SK-N-SH (cell line): ENCODE measurements around the gene TCOF1. TPM values are rescaled to one million over a fixed set of nuclear protein-coding genes. Genes with fewer than 3 reads are reported as not detected.

Experiments
- CTCF ChIA-PET: fragments of 300-600, 350-600 bp; formaldehyde crosslinking; extraction: SDS; loops from one replicate; lab custom pipeline; 2021; lab: Yijun Ruan, JAX
- POLR2A ChIA-PET: fragments of 350-600 bp; sonication (Branson Sonifier 250); formaldehyde crosslinking; extraction: SDS; loops from one replicate; lab custom pipeline; 2020; ENCODE audit warnings: antibody characterized with exemption, inconsistent platforms; lab: Yijun Ruan, JAX
- DNase-seq: peaks from one replicate; pipeline ENCODE4 v3.0.0; 2012
- H2AFZ ChIP-seq: fragments of 200-600 bp; sonication (generic); 2 replicates; pipeline ENCODE4 v1.8.1; 2016; ENCODE audit warnings: antibody characterized with exemption, mild to moderate bottlenecking, low read depth
- H3F3A ChIP-seq: fragments of 200-600 bp; sonication (generic); replicated peaks from 2 replicates; pipeline ENCODE3; 2016; ENCODE audit warnings: antibody characterized with exemption, mild to moderate bottlenecking; ENCODE audit not compliant: insufficient read depth
- H3K27ac ChIP-seq, 2 experiments: fragments of 200-500 bp in 1 of 2; fragments of 200-600 bp in 1 of 2; sonication (Bioruptor generic) in 1 of 2; sonication (generic), shearing (Covaris generic) in 1 of 2; 2 replicates each; pipeline versions ENCODE4 v1.5.1 to v1.6.1; 2014 to 2016; ENCODE audit warnings: low read depth in 2 of 2, inconsistent platforms in 1 of 2, low read length in 1 of 2, mild to moderate bottlenecking in 1 of 2, mixed read lengths in 1 of 2
- H3K27me3 ChIP-seq: fragments of 200-600 bp; sonication (generic), shearing (Covaris generic); 2 replicates; pipeline ENCODE4 v1.6.1; 2016; ENCODE audit warnings: mixed run types; ENCODE audit not compliant: insufficient read depth
- H3K36me3 ChIP-seq, 2 experiments: fragments of 200-500 bp in 1 of 2; fragments of 200-600 bp in 1 of 2; sonication (Bioruptor generic) in 1 of 2; sonication (generic) in 1 of 2; replicated peaks in 1 of 2; 2 replicates each; pipeline versions ENCODE3 to v1.5.1; 2014 to 2016; ENCODE audit warnings: low read length in 1 of 2, mild to moderate bottlenecking in 1 of 2; ENCODE audit not compliant: insufficient read depth in 2 of 2, control insufficient read depth in 1 of 2
- H3K4me1 ChIP-seq, 2 experiments: fragments of 200-500 bp in 1 of 2; fragments of 200-600 bp in 1 of 2; sonication (Bioruptor generic) in 1 of 2; sonication (generic), shearing (Covaris generic) in 1 of 2; 2 replicates each; pipeline versions ENCODE4 v1.5.1 to v1.6.1; 2014 to 2016; ENCODE audit warnings: low read depth in 1 of 2, low read length in 1 of 2, mixed run types in 1 of 2; ENCODE audit not compliant: insufficient read depth in 2 of 2, control insufficient read depth in 1 of 2
- H3K4me2 ChIP-seq: fragments of 200-600 bp; sonication (generic), shearing (Covaris generic); 2 replicates; pipeline ENCODE4 v1.6.1; 2017; ENCODE audit warnings: mixed run types
- H3K4me3 ChIP-seq, 2 experiments: fragments of 200-500 bp in 1 of 2; fragments of 200-600 bp in 1 of 2; sonication (Bioruptor generic) in 1 of 2; sonication (generic), shearing (Covaris generic) in 1 of 2; 2 replicates each; pipeline versions ENCODE4 v1.5.1 to v1.8.1; 2014 to 2016; ENCODE audit warnings: low read depth in 2 of 2, inconsistent platforms in 1 of 2, low read length in 1 of 2, mild to moderate bottlenecking in 1 of 2, mixed read lengths in 1 of 2, moderate library complexity in 1 of 2
- H3K79me2 ChIP-seq: fragments of 200-600 bp; sonication (generic); 2 replicates; pipeline ENCODE4 v1.8.1; 2017; ENCODE audit warnings: mild to moderate bottlenecking; ENCODE audit not compliant: insufficient read depth
- H3K9ac ChIP-seq: fragments of 200-600 bp; sonication (generic); 2 replicates; pipeline ENCODE4 v1.6.1; 2017; ENCODE audit warnings: mixed run types
- H3K9me2 ChIP-seq: fragments of 200-600 bp; sonication (generic); 2 replicates; pipeline ENCODE4 v1.6.1; 2017; ENCODE audit warnings: mixed run types
- H3K9me3 ChIP-seq: fragments of 200-600 bp; sonication (generic); 2 replicates; pipeline ENCODE4 v1.6.1; 2017; ENCODE audit warnings: mixed run types, mild to moderate bottlenecking, moderate library complexity
- H4K20me1 ChIP-seq: fragments of 200-600 bp; sonication (generic); 2 replicates; pipeline ENCODE4 v1.6.1; 2017; ENCODE audit warnings: mild to moderate bottlenecking, mixed run types; ENCODE audit not compliant: insufficient read depth
- ELF1 ChIP-seq: IDR thresholded peaks from 2 replicates; pipeline ENCODE4 v1.4.0; 2012
- FOXM1 ChIP-seq: IDR thresholded peaks from 2 replicates; pipeline ENCODE4 v1.4.0; 2012; ENCODE audit warnings: low read depth, mild to moderate bottlenecking
- JUND ChIP-seq: IDR thresholded peaks from 2 replicates; pipeline ENCODE4 v1.4.0; 2012
- MEF2A ChIP-seq: IDR thresholded peaks from 2 replicates; pipeline ENCODE4 v1.4.0; 2012; ENCODE audit warnings: low read depth, borderline replicate concordance
- NRF1 ChIP-seq: IDR thresholded peaks from 2 replicates; pipeline ENCODE4 v1.6.1; 2012; ENCODE audit warnings: low read depth, mild to moderate bottlenecking, low read length
- POLR2AphosphoS5 ChIP-seq: IDR thresholded peaks from 2 replicates; pipeline ENCODE4 v1.6.1; 2012; ENCODE audit warnings: low read depth, low read length
- RAD21 ChIP-seq: IDR thresholded peaks from 2 replicates; pipeline ENCODE4 v1.6.1; 2012; ENCODE audit warnings: mild to moderate bottlenecking, low read length
- RFX5 ChIP-seq: IDR thresholded peaks from 2 replicates; pipeline ENCODE4 v1.6.1; 2012; ENCODE audit warnings: mild to moderate bottlenecking, improper control_type of control experiment, low read length
- SIN3A ChIP-seq: IDR thresholded peaks from 2 replicates; pipeline ENCODE4 v1.6.1; 2012; ENCODE audit warnings: low read depth, mild to moderate bottlenecking, low read length, moderate library complexity, borderline replicate concordance
- TAF1 ChIP-seq: IDR thresholded peaks from 2 replicates; pipeline ENCODE4 v1.6.1; 2012; ENCODE audit warnings: low read depth, mild to moderate bottlenecking, low read length, moderate library complexity, borderline replicate concordance
- YY1 ChIP-seq: IDR thresholded peaks from 2 replicates; pipeline ENCODE4 v1.4.0; 2012; ENCODE audit warnings: low read depth, mild to moderate bottlenecking
- WGBS: methylation state at CpG from one replicate; pipeline ENCODE4 v1.1.6; 2017; ENCODE audit warnings: low lambda C conversion rate; 5-methylcytosine and 5-hydroxymethylcytosine counted together
- polyA plus RNA-seq, 3 experiments: library from polyadenylated mRNA; depleted of rRNA; stranded (reverse); fragments of >200 nt; gene quantifications; 2 replicates each; pipeline ENCODE4 v1.2.3, GENCODE V29; 2012
- TF ChIP-seq, protein P1 (sequence below): IDR thresholded peaks from 2 replicates; pipeline ENCODE4 v1.4.0; 2012; ENCODE audit warnings: low read depth
- TF ChIP-seq, protein P2 (sequence below): fragments of 150-350 bp; IDR thresholded peaks from 2 replicates; pipeline ENCODE4 v1.6.1; 2017; ENCODE audit warnings: antibody characterized with exemption, low read length, low read depth, borderline replicate concordance
- TF ChIP-seq, protein P3 (sequence below): IDR thresholded peaks from 2 replicates; pipeline ENCODE4 v1.4.0; 2012; ENCODE audit warnings: low read depth, borderline replicate concordance
- TF ChIP-seq, protein P4 (sequence below): IDR thresholded peaks from 2 replicates; pipeline ENCODE4; 2012
- TF ChIP-seq, protein P5 (sequence below): fragments of 150-350 bp; IDR thresholded peaks from 2 replicates; pipeline ENCODE4 v1.6.1; 2016; ENCODE audit warnings: mild to moderate bottlenecking, low read depth, low read length

TCOF1 gene
- polyA plus RNA-seq, 1 of the 3 experiments (the other 2 are of a cell fraction): 33.0 TPM

DNA sequence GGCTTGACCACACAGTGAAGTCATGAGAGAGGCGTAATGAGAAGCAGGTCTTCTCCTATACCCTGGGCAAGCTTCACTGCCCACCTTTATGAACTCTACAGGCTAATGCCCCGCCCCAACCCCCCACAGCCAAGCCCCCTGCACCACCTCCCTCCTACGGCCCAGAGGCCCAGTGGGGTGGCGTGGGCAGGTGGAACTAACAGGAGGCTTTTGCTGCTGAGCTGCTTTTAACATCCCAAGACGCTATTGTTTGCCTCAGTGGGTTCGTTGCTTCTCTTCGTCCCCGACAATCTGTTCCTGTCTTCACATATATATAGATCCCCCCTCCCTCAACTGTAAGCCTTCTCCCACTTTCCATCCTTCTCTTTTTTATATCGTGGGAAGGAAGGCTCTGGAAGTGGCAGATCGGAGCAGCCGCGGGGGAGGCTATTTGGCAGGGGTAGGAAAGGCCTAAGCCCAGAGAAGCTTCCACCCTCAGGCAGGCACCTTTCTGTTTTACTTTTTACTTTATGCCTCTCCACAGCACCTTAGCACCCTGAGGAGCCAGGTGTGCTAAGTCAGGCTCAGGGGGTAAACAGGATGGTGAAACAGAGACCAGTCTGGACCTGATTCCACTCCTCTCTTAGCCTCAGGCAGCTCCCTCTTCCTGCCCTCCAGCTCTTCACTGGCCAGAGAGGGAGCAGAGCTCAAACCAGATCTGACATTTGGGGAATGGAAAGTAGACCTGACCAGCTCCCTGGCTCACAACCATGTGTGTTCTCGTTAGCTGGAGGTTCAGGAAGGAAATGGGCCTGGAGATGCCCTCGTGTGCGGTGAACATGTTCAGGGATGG lies 28.7 kb downstream of the TCOF1 start:
- DNase-seq: no peak
- no peak overlapping the region for H2AFZ ChIP-seq
- H3K4me3 ChIP-seq: no peak overlapping the region
- peaks cover 36 to 94% of the 10 kb centered on the region in 2 experiments for H3K36me3 ChIP-seq
- H3K9ac ChIP-seq: no peak overlapping the region
- H3K4me2 ChIP-seq: no peak overlapping the region
- TF ChIP-seq, protein P1, sequence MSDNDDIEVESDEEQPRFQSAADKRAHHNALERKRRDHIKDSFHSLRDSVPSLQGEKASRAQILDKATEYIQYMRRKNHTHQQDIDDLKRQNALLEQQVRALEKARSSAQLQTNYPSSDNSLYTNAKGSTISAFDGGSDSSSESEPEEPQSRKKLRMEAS: no peak
- no peak for TF ChIP-seq POLR2AphosphoS5
- TF ChIP-seq FOXM1: no peak
- no peak for TF ChIP-seq NRF1
- TF ChIP-seq YY1: no peak
- TF ChIP-seq, protein P2, sequence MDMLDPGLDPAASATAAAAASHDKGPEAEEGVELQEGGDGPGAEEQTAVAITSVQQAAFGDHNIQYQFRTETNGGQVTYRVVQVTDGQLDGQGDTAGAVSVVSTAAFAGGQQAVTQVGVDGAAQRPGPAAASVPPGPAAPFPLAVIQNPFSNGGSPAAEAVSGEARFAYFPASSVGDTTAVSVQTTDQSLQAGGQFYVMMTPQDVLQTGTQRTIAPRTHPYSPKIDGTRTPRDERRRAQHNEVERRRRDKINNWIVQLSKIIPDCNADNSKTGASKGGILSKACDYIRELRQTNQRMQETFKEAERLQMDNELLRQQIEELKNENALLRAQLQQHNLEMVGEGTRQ: no peak
- TF ChIP-seq RFX5: no peak
- TF ChIP-seq, protein P3, sequence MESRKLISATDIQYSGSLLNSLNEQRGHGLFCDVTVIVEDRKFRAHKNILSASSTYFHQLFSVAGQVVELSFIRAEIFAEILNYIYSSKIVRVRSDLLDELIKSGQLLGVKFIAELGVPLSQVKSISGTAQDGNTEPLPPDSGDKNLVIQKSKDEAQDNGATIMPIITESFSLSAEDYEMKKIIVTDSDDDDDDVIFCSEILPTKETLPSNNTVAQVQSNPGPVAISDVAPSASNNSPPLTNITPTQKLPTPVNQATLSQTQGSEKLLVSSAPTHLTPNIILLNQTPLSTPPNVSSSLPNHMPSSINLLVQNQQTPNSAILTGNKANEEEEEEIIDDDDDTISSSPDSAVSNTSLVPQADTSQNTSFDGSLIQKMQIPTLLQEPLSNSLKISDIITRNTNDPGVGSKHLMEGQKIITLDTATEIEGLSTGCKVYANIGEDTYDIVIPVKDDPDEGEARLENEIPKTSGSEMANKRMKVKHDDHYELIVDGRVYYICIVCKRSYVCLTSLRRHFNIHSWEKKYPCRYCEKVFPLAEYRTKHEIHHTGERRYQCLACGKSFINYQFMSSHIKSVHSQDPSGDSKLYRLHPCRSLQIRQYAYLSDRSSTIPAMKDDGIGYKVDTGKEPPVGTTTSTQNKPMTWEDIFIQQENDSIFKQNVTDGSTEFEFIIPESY: no peak
- no peak for TF ChIP-seq TAF1
- TF ChIP-seq, protein P4, sequence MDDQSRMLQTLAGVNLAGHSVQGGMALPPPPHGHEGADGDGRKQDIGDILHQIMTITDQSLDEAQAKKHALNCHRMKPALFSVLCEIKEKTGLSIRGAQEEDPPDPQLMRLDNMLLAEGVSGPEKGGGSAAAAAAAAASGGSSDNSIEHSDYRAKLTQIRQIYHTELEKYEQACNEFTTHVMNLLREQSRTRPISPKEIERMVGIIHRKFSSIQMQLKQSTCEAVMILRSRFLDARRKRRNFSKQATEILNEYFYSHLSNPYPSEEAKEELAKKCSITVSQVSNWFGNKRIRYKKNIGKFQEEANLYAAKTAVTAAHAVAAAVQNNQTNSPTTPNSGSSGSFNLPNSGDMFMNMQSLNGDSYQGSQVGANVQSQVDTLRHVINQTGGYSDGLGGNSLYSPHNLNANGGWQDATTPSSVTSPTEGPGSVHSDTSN: no peak
- TF ChIP-seq RAD21: no peak
- TF ChIP-seq, protein P5, sequence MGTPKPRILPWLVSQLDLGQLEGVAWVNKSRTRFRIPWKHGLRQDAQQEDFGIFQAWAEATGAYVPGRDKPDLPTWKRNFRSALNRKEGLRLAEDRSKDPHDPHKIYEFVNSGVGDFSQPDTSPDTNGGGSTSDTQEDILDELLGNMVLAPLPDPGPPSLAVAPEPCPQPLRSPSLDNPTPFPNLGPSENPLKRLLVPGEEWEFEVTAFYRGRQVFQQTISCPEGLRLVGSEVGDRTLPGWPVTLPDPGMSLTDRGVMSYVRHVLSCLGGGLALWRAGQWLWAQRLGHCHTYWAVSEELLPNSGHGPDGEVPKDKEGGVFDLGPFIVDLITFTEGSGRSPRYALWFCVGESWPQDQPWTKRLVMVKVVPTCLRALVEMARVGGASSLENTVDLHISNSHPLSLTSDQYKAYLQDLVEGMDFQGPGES: no peak
- no peak for TF ChIP-seq SIN3A
- TF ChIP-seq ELF1: no peak
- TF ChIP-seq MEF2A: no peak
- TF ChIP-seq JUND: no peak
- no peaks in the 10 kb centered on the region for H3K9me3 ChIP-seq
- no peaks in the 10 kb centered on the region for H3K4me1 ChIP-seq
- H3K27ac ChIP-seq: no peak overlapping the region
- no peaks in the 10 kb centered on the region for H3K79me2 ChIP-seq
- peaks cover 4% of the 10 kb centered on the region for H3F3A ChIP-seq
- ChIA-PET CTCF (interaction anchor here (1.2 to 1.9 kb wide), 2 partner anchors 13 to 15 kb away, joined by 3 to 4 read pairs; no protein-coding TSS in a partner anchor), POLR2A (interaction anchor here (1.8 kb wide), 1 partner anchor 25 kb away, joined by 4 read pairs; no protein-coding TSS in a partner anchor)
- no peaks in the 10 kb centered on the region for H3K27me3 ChIP-seq
- H3K9me2 ChIP-seq: no peaks in the 10 kb centered on the region
- H4K20me1 ChIP-seq: no peaks in the 10 kb centered on the region
- 87% methylated on average over 15 of the region's 15 CpGs for WGBS
